Measurements from ENCODE around the gene PMM1.

The PMM1 gene

DNA sequence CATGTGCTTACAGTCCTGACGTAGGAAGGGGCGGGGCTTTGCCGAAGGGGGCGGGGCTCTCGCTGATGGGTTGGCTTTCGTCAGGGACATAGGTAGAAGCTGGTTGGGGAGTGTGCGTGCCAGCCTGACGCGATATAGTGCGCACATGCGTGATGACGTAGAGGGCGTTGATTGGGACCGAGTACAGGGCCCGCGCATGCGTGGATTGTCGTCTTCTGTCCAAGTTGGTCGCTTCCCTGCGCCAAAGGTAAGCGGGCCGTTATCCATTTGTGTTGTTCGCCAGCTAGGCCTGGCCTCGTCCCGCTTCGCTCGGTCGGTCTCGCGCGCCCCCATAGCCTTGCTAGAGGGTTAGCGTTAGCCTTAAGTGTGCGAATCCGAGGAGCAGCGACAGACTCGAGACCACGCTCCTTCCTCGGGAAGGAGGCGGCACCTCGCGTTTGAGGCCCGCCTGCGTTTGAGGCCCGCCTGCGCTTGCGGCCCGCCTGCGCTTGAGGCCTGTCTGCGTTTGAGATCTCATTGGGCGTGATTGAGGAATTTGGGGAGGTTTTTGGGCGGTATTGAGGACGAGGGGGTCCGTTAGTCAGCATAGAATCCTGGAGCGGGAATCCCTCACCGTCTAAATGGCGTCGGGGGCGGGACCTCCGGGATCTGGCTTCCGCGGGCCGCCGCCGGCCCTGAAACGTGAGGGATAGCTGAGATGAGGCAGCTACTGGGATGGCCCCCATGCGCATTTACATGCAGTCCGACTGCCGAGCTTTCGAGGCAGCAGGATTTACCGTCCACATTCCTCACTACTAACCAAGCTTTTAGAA is 31.7 kb upstream of the PMM1 start, which contains the start of gene XRCC6:
Gene XRCC6, plus strand, starts transcription at position 197 of the 812 bp plus-strand sequence. CDS start 710 bp downstream, outside the sequence.
- Histone ChIP-seq H3K4me3 (ENCODE audit: extremely low read depth, insufficient read depth, low read length, poor library complexity, severe bottlenecking) (peak within 1 kb of the TSS; percentile 95), H3K9me3 (ENCODE audit: control insufficient read depth, low read length) (no peaks in the 10 kb centered on the region), H3K36me3 (ENCODE audit: control insufficient read depth, insufficient read depth, low read length) (peaks cover 40% of the 10 kb centered on the region), H3K27ac (ENCODE audit: low read depth, low read length, severe bottlenecking) (peak within 1 kb of the TSS; percentile 99), H3K4me1 (ENCODE audit: control insufficient read depth, insufficient read depth, low read length, poor library complexity, severe bottlenecking) (peaks cover 18% of the 10 kb centered on the region)
- 0% methylated on average over 59 to 62 of the region's 70 CpGs for WGBS, 2 experiments (ENCODE audit: insufficient coverage in 2 of 2)

- peaks cover 18% of the 10 kb centered on the region for H3K4me1 ChIP-seq (ENCODE audit: control insufficient read depth, insufficient read depth, low read length, poor library complexity, severe bottlenecking)
- peak within 1 kb of the TSS; percentile 99 for H3K27ac ChIP-seq (ENCODE audit: low read depth, low read length, severe bottlenecking)
- peaks cover 33% of the 10 kb centered on the region for H3K36me3 ChIP-seq (ENCODE audit: control insufficient read depth, insufficient read depth, low read length)
- no peaks in the 10 kb centered on the region for H3K9me3 ChIP-seq (ENCODE audit: control insufficient read depth, low read length)
- peak within 1 kb of the TSS; percentile 95 for H3K4me3 ChIP-seq (ENCODE audit: extremely low read depth, insufficient read depth, low read length, poor library complexity, severe bottlenecking)
- WGBS, 2 experiments (ENCODE audit: insufficient coverage in 2 of 2), result 1% methylated on average over 20 to 24 of the region's 40 CpGs
These were observed 31.0 kb upstream of the PMM1 start, which contains the start of gene DESI1 for GRCh38 chr22:41620589-41621098. DESI1 (minus strand) TSS chr22:41621043; CDS start chr22:41620839, 204 bp downstream.

DNA sequence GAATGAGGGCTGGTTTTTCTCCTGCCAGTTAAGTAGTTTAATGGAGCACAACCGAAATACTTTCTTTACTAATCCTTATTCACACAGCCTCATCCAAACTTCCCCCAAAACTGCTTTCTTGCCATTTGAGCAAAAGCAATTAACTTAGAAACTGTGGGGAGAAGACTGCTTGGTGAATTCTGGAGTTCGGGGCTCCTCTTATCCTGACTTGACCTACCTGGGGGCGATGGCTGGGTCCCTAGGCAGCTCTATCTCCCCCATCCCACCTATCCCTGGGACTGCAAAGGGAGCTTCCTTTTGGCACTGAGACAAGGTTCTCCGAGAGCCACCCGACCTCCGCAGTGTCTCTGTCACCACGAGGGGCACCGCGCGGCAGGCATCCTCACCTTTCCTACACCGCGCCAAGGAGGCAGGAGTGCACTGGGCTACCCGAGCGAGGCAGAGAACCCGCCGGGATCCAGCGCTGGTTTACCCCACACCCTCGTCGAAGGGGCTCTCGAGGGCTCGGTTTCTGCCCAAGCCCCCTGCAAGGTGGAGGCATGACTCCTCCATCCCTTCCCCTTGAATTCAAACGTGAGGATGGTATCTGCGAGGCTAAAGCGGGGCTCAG is 30.4 kb upstream of the PMM1 start:
- Histone ChIP-seq H3K27ac (ENCODE audit: low read depth, low read length, severe bottlenecking) (no peak overlapping the region), H3K4me3 (ENCODE audit: extremely low read depth, insufficient read depth, low read length, poor library complexity, severe bottlenecking) (peak overlapping the region; percentile 95), H3K4me1 (ENCODE audit: control insufficient read depth, insufficient read depth, low read length, poor library complexity, severe bottlenecking) (peaks cover 18% of the 10 kb centered on the region), H3K36me3 (ENCODE audit: control insufficient read depth, insufficient read depth, low read length) (peaks cover 27% of the 10 kb centered on the region), H3K9me3 (ENCODE audit: control insufficient read depth, low read length) (no peaks in the 10 kb centered on the region)
- 0 to 2% methylated on average over 17 to 19 of the region's 24 CpGs for WGBS, 2 experiments (ENCODE audit: insufficient coverage in 2 of 2)

DNA sequence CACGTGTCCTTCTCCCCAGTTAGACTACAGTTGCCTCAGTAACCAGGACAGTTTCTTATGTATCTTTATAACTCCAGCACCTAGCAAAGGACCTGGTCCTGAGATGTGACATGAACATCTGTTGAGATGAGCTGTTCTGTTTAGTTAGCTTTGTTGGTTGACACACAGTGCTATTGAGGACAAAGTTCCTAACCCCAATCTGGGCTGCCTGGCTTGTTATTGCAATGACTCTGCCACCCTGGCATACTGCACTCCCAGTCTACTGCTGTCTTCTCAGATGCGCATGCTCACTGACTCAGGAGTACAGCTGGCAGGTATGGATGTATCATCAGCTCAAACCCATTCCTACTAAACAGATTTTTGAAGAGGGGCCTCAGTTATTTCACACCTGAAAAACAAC is 23.8 kb upstream of the PMM1 start:
- 100% methylated on average over 1 to 2 of the region's 2 CpGs for WGBS, 2 experiments (ENCODE audit: insufficient coverage in 2 of 2)
- H3K27ac ChIP-seq (ENCODE audit: low read depth, low read length, severe bottlenecking), result no peak overlapping the region
- H3K4me1 ChIP-seq (ENCODE audit: control insufficient read depth, insufficient read depth, low read length, poor library complexity, severe bottlenecking), result no peaks in the 10 kb centered on the region
- H3K4me3 ChIP-seq (ENCODE audit: extremely low read depth, insufficient read depth, low read length, poor library complexity, severe bottlenecking), result no peak overlapping the region
- no peaks in the 10 kb centered on the region for H3K9me3 ChIP-seq (ENCODE audit: control insufficient read depth, low read length)
- peaks cover 8% of the 10 kb centered on the region for H3K36me3 ChIP-seq (ENCODE audit: control insufficient read depth, insufficient read depth, low read length)

- H3K27ac ChIP-seq (ENCODE audit: low read depth, low read length, severe bottlenecking), result no peak overlapping the region
- H3K9me3 ChIP-seq (ENCODE audit: control insufficient read depth, low read length), result no peaks in the 10 kb centered on the region
- H3K4me1 ChIP-seq (ENCODE audit: control insufficient read depth, insufficient read depth, low read length, poor library complexity, severe bottlenecking), result no peaks in the 10 kb centered on the region
- peaks cover 8% of the 10 kb centered on the region for H3K36me3 ChIP-seq (ENCODE audit: control insufficient read depth, insufficient read depth, low read length)
- no peak overlapping the region for H3K4me3 ChIP-seq (ENCODE audit: extremely low read depth, insufficient read depth, low read length, poor library complexity, severe bottlenecking)
- WGBS, 2 experiments (ENCODE audit: insufficient coverage in 2 of 2), result 86 to 100% methylated on average over 1 to 3 of the region's 6 CpGs
These were observed 23.1 kb upstream of the PMM1 start for GRCh38 chr22:41612603-41613306.

GRCh38 chr22:41608386-41608785 is 18.7 kb upstream of the PMM1 start:
- 97 to 100% methylated on average over 3 of the region's 3 CpGs for WGBS, 2 experiments (ENCODE audit: insufficient coverage in 2 of 2)
- no peaks in the 10 kb centered on the region for H3K4me1 ChIP-seq (ENCODE audit: control insufficient read depth, insufficient read depth, low read length, poor library complexity, severe bottlenecking)
- H3K27ac ChIP-seq (ENCODE audit: low read depth, low read length, severe bottlenecking), result no peak overlapping the region
- peaks cover 48% of the 10 kb centered on the region for H3K36me3 ChIP-seq (ENCODE audit: control insufficient read depth, insufficient read depth, low read length)
- no peak overlapping the region for H3K4me3 ChIP-seq (ENCODE audit: extremely low read depth, insufficient read depth, low read length, poor library complexity, severe bottlenecking)
- H3K9me3 ChIP-seq (ENCODE audit: control insufficient read depth, low read length), result no peaks in the 10 kb centered on the region

- no peak overlapping the region for H3K4me3 ChIP-seq (ENCODE audit: extremely low read depth, insufficient read depth, low read length, poor library complexity, severe bottlenecking)
These were observed 14.3 kb upstream of the PMM1 start for GRCh38 chr22:41603873-41604332.

GRCh38 chr22:41600976-41601375 is 11.3 kb upstream of the PMM1 start:
- peaks cover 18% of the 10 kb centered on the region for H3K4me1 ChIP-seq (ENCODE audit: control insufficient read depth, insufficient read depth, low read length, poor library complexity, severe bottlenecking)
- H3K4me3 ChIP-seq (ENCODE audit: extremely low read depth, insufficient read depth, low read length, poor library complexity, severe bottlenecking), result no peak overlapping the region
- WGBS, 2 experiments (ENCODE audit: insufficient coverage in 2 of 2), result 95% methylated on average over 6 of the region's 8 CpGs
- H3K36me3 ChIP-seq (ENCODE audit: control insufficient read depth, insufficient read depth, low read length), result peaks cover 65% of the 10 kb centered on the region
- no peak overlapping the region for H3K27ac ChIP-seq (ENCODE audit: low read depth, low read length, severe bottlenecking)
- H3K9me3 ChIP-seq (ENCODE audit: control insufficient read depth, low read length), result no peaks in the 10 kb centered on the region

More at GRCh38 chr22:41603873-41604332, 14.3 kb upstream of the PMM1 start:
- WGBS, 2 experiments (ENCODE audit: insufficient coverage in 2 of 2), result 80 to 100% methylated on average over 1 of the region's 4 CpGs
- Histone ChIP-seq H3K36me3 (ENCODE audit: control insufficient read depth, insufficient read depth, low read length) (peaks cover 82% of the 10 kb centered on the region), H3K27ac (ENCODE audit: low read depth, low read length, severe bottlenecking) (no peak overlapping the region), H3K9me3 (ENCODE audit: control insufficient read depth, low read length) (no peaks in the 10 kb centered on the region), H3K4me1 (ENCODE audit: control insufficient read depth, insufficient read depth, low read length, poor library complexity, severe bottlenecking) (peaks cover 2% of the 10 kb centered on the region)

DNA sequence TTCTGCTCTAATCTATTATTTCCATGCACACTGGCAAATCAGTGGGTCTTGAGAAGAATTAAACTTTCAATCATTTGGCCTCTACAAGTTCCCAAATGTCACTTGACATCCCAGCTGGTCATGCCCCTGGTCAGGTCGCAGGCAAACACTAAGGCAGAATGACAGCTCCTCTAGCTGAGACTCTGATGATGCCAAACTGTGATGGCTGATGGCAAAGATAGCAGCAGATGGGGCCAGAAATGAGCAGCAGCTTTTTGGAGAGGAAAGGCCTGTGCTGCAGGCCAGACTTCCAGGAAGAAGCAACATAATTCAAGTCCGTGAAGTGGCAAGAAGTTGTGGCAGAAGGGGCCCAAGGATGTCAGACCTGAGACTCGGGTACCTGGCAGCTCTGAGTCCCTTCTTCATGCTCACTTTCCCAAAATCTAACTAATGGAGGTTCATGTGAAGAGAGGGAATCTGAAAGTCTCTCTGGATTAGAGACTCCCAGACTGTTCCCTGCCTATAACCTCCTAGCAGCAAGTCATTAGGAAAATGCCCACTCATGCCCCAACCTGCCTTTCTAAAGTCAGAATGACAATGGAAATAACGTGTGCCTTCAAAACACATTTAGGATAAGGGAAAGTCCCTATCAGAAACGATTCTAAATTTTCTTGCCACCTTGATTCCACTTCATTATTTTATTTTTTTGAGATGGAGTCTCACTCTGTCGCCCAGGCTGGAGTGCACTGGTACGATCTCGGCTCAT is 9.4 kb upstream of the PMM1 start:
- 92 to 93% methylated on average over 7 of the region's 8 CpGs for WGBS, 2 experiments (ENCODE audit: insufficient coverage in 2 of 2)
- Histone ChIP-seq H3K36me3 (ENCODE audit: control insufficient read depth, insufficient read depth, low read length) (peaks cover 46% of the 10 kb centered on the region), H3K9me3 (ENCODE audit: control insufficient read depth, low read length) (no peaks in the 10 kb centered on the region), H3K27ac (ENCODE audit: low read depth, low read length, severe bottlenecking) (no peak overlapping the region), H3K4me3 (ENCODE audit: extremely low read depth, insufficient read depth, low read length, poor library complexity, severe bottlenecking) (no peak overlapping the region), H3K4me1 (ENCODE audit: control insufficient read depth, insufficient read depth, low read length, poor library complexity, severe bottlenecking) (peaks cover 18% of the 10 kb centered on the region)

DNA sequence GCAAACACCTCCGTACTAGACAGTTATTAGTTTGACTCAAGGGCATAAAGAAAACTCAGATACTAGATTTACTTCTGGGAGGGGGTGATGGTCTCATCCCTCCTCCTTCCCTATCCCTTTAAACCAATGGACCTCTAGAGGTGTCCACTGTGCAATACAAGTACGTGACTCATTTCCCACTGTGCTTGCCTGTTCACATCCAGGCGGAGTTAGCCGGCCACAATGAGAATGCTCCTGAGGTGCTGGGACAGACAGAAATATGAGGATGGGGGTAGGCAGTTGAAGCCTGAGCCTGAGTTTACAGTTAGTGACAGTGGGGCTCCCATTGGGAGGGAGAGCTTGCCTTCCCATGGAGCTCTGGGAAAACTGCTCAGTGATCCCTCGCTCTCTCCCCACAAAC is 8.4 kb upstream of the PMM1 start:
- WGBS, 2 experiments (ENCODE audit: insufficient coverage in 2 of 2), result 93 to 100% methylated on average over 3 to 4 of the region's 5 CpGs
- H3K4me1 ChIP-seq (ENCODE audit: control insufficient read depth, insufficient read depth, low read length, poor library complexity, severe bottlenecking), result peaks cover 18% of the 10 kb centered on the region
- peak overlapping the region; percentile 10 for H3K27ac ChIP-seq (ENCODE audit: low read depth, low read length, severe bottlenecking)
- no peak overlapping the region for H3K4me3 ChIP-seq (ENCODE audit: extremely low read depth, insufficient read depth, low read length, poor library complexity, severe bottlenecking)
- H3K36me3 ChIP-seq (ENCODE audit: control insufficient read depth, insufficient read depth, low read length), result peaks cover 36% of the 10 kb centered on the region
- no peaks in the 10 kb centered on the region for H3K9me3 ChIP-seq (ENCODE audit: control insufficient read depth, low read length)
